ENCODE measurements around the gene PET117. TPM values are rescaled to one million over a fixed set of nuclear protein-coding genes. Genes with fewer than 3 reads are reported as not detected.
"Not testable (repeated sequence)": the region's sequence is repeated elsewhere in the genome, so short reads cannot be mapped to it uniquely, and the experiment has no call there.

The PET117 gene
- total and polyA plus RNA-seq, 4 donors = 8.7 to 17.9 (median 13.7) TPM

DNA sequence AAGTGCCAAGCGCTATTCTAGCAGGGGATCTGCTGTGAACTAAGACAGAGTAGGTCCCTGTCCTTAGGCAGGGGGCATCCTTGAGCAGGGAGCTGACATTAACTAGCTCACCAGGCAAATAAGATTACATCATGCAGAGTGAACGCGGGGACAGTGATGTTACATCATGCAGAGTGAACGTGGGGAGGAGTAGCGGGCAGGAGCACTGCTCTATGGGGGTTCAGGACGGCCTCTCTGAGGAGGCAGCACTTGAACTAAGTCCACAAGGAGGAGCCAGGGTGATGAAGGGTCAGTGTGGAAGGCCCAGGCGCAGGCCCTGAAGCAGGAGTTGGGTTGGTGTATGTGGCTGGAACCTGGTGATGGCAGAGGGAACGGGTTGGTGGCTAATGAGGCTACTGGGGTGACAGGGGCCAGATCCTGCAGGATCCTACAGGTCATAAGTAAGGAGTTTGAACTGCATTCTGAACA is 38.7 kb downstream of the PET117 start:
- 91% methylated on average over 7 of the region's 8 CpGs for WGBS (ENCODE audit: insufficient coverage)
- Histone ChIP-seq H3K27me3 (ENCODE audit: control insufficient read depth, insufficient read depth, low read length) (no peaks in the 10 kb centered on the region), H3K9me3 (ENCODE audit: control insufficient read depth, insufficient read depth, low read length) (no peaks in the 10 kb centered on the region), H3K4me3 (ENCODE audit: low read depth, low read length) (no peak overlapping the region), H3K27ac (ENCODE audit: low read depth, low read length) (no peak overlapping the region), H3K4me1 (ENCODE audit: control insufficient read depth, insufficient read depth, low read length) (no peaks in the 10 kb centered on the region), H3K36me3 (ENCODE audit: control insufficient read depth, insufficient read depth, low read length) (peaks cover 21% of the 10 kb centered on the region)
- no peak for DNase-seq (ENCODE audit: low read depth in 4 of 6, low spot score in 6 of 6)

DNA sequence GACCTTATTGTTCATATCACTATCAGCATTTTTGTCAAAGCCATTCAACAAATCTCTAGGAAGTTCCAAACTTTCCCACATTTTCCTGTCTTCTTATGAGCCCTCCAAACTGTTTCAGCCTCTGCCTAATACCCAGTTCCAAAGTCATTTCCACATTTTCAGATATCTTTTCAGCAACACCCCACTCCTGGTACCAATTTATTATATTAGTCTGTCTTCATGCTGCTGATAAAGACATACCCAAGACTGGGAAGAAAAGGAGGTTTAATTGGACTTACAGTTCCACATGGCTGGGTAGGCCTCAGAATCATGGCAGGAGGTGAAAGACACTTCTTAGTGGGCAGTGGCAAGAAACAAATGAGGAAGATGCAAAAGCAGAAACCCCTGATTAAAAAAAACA is 42.7 kb downstream of the PET117 start:
- H3K9me3 ChIP-seq (ENCODE audit: control insufficient read depth, insufficient read depth, low read length); H3K4me3 ChIP-seq (ENCODE audit: low read depth, low read length); DNase-seq (ENCODE audit: low read depth in 4 of 6, low spot score in 6 of 6); H3K27ac ChIP-seq (ENCODE audit: low read depth, low read length); H3K4me1 ChIP-seq (ENCODE audit: control insufficient read depth, insufficient read depth, low read length); H3K27me3 ChIP-seq (ENCODE audit: control insufficient read depth, insufficient read depth, low read length): not testable (repeated sequence)
- peaks cover 22% of the 10 kb centered on the region for H3K36me3 ChIP-seq (ENCODE audit: control insufficient read depth, insufficient read depth, low read length)

DNA sequence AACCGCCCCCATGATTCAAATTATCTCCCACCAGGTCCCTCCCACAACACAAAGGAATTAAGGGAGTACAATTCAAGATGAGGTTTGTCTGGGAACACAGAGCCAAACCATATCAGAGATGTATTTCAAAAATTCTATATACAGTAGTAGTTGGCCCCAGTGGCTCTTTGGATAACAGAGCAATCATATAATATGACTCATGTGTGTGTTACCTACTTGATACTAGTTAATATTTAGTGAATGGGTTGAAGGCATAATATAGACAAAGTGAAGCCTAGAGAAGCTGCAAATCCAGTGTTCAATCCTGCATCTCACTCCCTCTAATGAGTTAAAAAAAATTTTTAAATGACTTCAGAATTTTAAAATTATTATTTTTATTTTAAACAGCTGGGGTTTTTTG is 43.2 kb downstream of the PET117 start:
- no peak overlapping the region for H3K27ac ChIP-seq (ENCODE audit: low read depth, low read length)
- H3K4me3 ChIP-seq (ENCODE audit: low read depth, low read length) = no peak overlapping the region
- no peaks in the 10 kb centered on the region for H3K4me1 ChIP-seq (ENCODE audit: control insufficient read depth, insufficient read depth, low read length)
- no peaks in the 10 kb centered on the region for H3K9me3 ChIP-seq (ENCODE audit: control insufficient read depth, insufficient read depth, low read length)
- H3K27me3 ChIP-seq (ENCODE audit: control insufficient read depth, insufficient read depth, low read length) = no peaks in the 10 kb centered on the region
- peaks cover 19% of the 10 kb centered on the region for H3K36me3 ChIP-seq (ENCODE audit: control insufficient read depth, insufficient read depth, low read length)
- WGBS (ENCODE audit: insufficient coverage) = no CpG with 5 or more reads among the region's 1 CpG
- no peak for DNase-seq (ENCODE audit: low read depth in 4 of 6, low spot score in 6 of 6)

DNA sequence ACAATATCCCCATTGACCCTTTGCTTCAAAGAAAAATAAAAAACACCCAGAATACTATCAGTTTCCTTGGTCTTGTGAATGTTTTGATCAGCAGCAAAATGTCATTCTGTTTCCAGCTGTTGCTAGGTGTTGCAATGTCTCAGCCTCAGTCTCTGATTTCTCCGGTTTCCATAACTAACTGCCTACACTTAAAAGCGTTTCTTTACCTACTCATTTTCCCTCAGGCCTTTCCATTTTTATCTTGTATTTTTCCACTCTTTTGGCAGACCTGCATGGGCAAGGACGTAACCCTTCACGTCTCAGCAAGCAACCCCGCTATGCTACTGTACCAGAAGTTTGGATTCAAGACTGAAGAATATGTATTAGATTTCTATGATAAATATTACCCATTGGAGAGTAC is 49.4 kb downstream of the PET117 start:
- H3K4me3 ChIP-seq (ENCODE audit: low read depth, low read length) = no peak overlapping the region
- 90% methylated on average over 2 of the region's 5 CpGs for WGBS (ENCODE audit: insufficient coverage)
- DNase-seq (ENCODE audit: low read depth in 4 of 6, low spot score in 6 of 6) = no peak
- no peak overlapping the region for H3K27ac ChIP-seq (ENCODE audit: low read depth, low read length)
- no peaks in the 10 kb centered on the region for H3K4me1 ChIP-seq (ENCODE audit: control insufficient read depth, insufficient read depth, low read length)
- no peaks in the 10 kb centered on the region for H3K9me3 ChIP-seq (ENCODE audit: control insufficient read depth, insufficient read depth, low read length)
- H3K27me3 ChIP-seq (ENCODE audit: control insufficient read depth, insufficient read depth, low read length) = no peaks in the 10 kb centered on the region
- H3K36me3 ChIP-seq (ENCODE audit: control insufficient read depth, insufficient read depth, low read length) = peaks cover 24% of the 10 kb centered on the region

DNA sequence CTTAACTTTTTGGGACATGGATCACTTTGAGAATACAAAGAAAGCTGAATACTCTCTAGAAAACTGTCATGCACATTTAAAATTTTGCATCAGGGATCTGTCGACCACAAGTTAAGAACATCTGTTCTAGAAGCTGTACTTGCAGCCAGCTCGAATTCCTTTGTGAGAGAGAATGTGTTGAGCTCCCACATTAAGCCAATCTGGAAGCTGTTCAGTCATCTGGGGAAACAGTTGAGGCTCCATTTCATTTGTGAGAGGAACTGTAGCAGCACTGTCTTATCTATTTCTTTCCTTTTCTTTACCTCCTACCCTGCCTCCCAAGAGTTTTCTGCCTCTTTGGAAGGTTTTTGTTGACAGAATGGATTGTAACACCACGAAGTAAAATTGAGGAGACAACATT is 50.8 kb downstream of the PET117 start:
- no peaks in the 10 kb centered on the region for H3K27me3 ChIP-seq (ENCODE audit: control insufficient read depth, insufficient read depth, low read length)
- peak in 3 of 6 donors; percentile 4 to 66 (median 25) for DNase-seq (ENCODE audit: low read depth in 4 of 6, low spot score in 6 of 6)
- H3K9me3 ChIP-seq (ENCODE audit: control insufficient read depth, insufficient read depth, low read length) = no peaks in the 10 kb centered on the region
- no peak overlapping the region for H3K27ac ChIP-seq (ENCODE audit: low read depth, low read length)
- 60% methylated on average over 1 of the region's 3 CpGs for WGBS (ENCODE audit: insufficient coverage)
- no peaks in the 10 kb centered on the region for H3K4me1 ChIP-seq (ENCODE audit: control insufficient read depth, insufficient read depth, low read length)
- H3K4me3 ChIP-seq (ENCODE audit: low read depth, low read length) = no peak overlapping the region
- H3K36me3 ChIP-seq (ENCODE audit: control insufficient read depth, insufficient read depth, low read length) = peaks cover 32% of the 10 kb centered on the region

DNA sequence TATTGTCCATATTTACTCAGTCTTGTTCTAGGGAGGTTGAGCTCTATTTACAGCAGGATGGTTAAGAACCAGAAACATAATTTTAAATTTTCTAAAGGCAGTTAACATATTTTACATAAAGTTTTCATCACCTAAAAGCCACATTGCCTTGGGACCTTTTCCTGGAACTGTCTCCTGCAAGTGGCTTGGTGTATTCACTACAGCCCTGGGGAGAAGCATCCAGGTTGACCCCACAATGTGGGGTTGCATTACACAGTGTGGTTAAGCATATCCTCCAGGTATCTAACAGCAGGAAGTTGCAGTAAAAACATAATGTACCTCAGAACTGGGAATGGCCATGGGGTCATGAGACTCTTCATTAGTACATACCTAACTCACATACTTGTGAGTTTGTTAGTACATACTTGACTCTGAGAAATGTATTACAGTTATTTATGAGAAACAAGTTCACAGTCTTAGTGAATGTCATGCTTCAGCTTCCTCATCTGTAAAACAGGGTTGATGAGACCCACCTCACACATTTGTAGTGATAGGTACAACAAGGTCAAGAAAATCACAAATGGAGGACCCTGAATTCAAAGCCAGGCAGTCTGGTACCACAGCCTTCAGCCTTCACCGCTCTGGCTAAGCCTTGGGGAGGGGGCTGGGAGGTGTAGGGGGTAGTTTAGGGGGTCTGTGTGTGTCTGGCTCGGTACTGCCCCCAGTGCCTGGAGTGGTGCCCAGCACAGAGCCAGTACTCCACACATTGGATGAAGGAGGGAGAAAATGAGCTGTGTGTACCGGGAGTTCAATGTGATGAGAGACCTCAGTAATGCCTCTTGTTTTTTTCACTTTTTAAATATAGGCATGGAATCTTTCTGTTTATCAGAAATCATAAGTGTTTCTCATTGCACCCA is 52.9 kb downstream of the PET117 start:
- Histone ChIP-seq H3K4me3 (ENCODE audit: low read depth, low read length) (no peak overlapping the region), H3K27ac (ENCODE audit: low read depth, low read length) (no peak overlapping the region), H3K9me3 (ENCODE audit: control insufficient read depth, insufficient read depth, low read length) (no peaks in the 10 kb centered on the region), H3K27me3 (ENCODE audit: control insufficient read depth, insufficient read depth, low read length) (no peaks in the 10 kb centered on the region), H3K4me1 (ENCODE audit: control insufficient read depth, insufficient read depth, low read length) (no peaks in the 10 kb centered on the region), H3K36me3 (ENCODE audit: control insufficient read depth, insufficient read depth, low read length) (peaks cover 26% of the 10 kb centered on the region)
- DNase-seq (ENCODE audit: low read depth in 4 of 6, low spot score in 6 of 6) = no peak
- WGBS (ENCODE audit: insufficient coverage) = 83% methylated on average over 2 of the region's 3 CpGs

DNA sequence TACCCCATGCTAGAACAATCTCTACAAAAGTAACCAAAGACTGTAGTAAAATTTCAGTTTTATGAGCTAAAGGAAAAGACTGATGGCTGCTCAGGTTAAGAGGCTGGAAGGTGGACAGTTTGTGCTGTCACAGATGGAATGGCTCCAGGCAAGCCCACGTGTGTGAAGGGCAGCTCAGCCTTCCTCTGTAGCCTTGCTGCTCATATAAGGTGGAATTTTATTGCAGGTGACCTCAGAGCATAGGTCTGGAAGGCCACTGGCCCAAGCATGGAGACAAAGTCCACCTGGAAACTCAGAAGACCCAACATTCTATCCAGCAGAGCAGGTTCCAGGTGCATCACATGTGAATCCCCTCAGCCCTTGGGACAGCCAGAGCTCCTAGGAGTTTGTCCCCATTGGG is 53.6 kb downstream of the PET117 start:
- H3K4me3 ChIP-seq (ENCODE audit: low read depth, low read length) = no peak overlapping the region
- 83% methylated on average over 1 of the region's 1 CpG for WGBS (ENCODE audit: insufficient coverage)
- DNase-seq (ENCODE audit: low read depth in 4 of 6, low spot score in 6 of 6) = no peak
- H3K27ac ChIP-seq (ENCODE audit: low read depth, low read length) = no peak overlapping the region
- H3K4me1 ChIP-seq (ENCODE audit: control insufficient read depth, insufficient read depth, low read length) = no peaks in the 10 kb centered on the region
- H3K9me3 ChIP-seq (ENCODE audit: control insufficient read depth, insufficient read depth, low read length) = no peaks in the 10 kb centered on the region
- peaks cover 26% of the 10 kb centered on the region for H3K36me3 ChIP-seq (ENCODE audit: control insufficient read depth, insufficient read depth, low read length)
- no peaks in the 10 kb centered on the region for H3K27me3 ChIP-seq (ENCODE audit: control insufficient read depth, insufficient read depth, low read length)

Small RNA genes lying within 50 kb of the gene (small RNA-seq; reads per million reads assigned to genes)
- not detected for gene RF00019 (ENCODE audit: low replicate concordance)
- gene RNU7-137P (ENCODE audit: low replicate concordance) = not detected

Other genes with a start within 250 kb of the PET117 start
- 100 to 1,000 TPM in 1 of 2 donors, 10 to 100 TPM in 1; 81.4 to 104 TPM for gene SNX5, start 169.1 kb upstream of the PET117 start, total RNA-seq
- gene SNX5, start 169.1 kb upstream of the PET117 start, polyA plus RNA-seq (ENCODE audit: insufficient read length in 2 of 2) = 100 to 1,000 TPM; 112 to 128 TPM
- 10 to 100 TPM; 14.3 to 14.9 TPM for gene MGME1, start 168.8 kb upstream of the PET117 start, total RNA-seq
- 10 to 100 TPM; 20.1 to 23.1 TPM for gene MGME1, start 168.8 kb upstream of the PET117 start, polyA plus RNA-seq (ENCODE audit: insufficient read length in 2 of 2)
- gene OVOL2, start 79.9 kb upstream of the PET117 start, total RNA-seq = under 1 TPM in 1 of 2 donors, not detected in 1; 0.40 TPM
- gene OVOL2, start 79.9 kb upstream of the PET117 start, polyA plus RNA-seq (ENCODE audit: insufficient read length in 2 of 2) = under 1 TPM in 1 of 2 donors, not detected in 1; 0.38 TPM
- 10 to 100 TPM; 19.6 to 20.5 TPM for gene KAT14, start within 50 bp of the PET117 start, total RNA-seq
- 10 to 100 TPM; 25.3 to 25.8 TPM for gene KAT14, start within 50 bp of the PET117 start, polyA plus RNA-seq (ENCODE audit: insufficient read length in 2 of 2)
- gene ZNF133, start 150.7 kb downstream of the PET117 start, total RNA-seq = 10 to 100 TPM; 24.2 to 31.7 TPM
- gene ZNF133, start 150.7 kb downstream of the PET117 start, polyA plus RNA-seq (ENCODE audit: insufficient read length in 2 of 2) = 10 to 100 TPM; 25.5 to 36.4 TPM

Measured in spinal cord (tissue), 10 donors.